22Rv1 (cell line): Measurements from ENCODE around the gene DCDC2.

Experiments
- H3K27ac ChIP-seq: fragments of 450-650 bp; 2 replicates; pipeline ENCODE4 v1.5.1; 2017
- CTCF ChIP-seq: fragments of 450-650 bp; IDR thresholded peaks from 2 replicates; pipeline ENCODE4 v1.5.1; 2017; ENCODE audit warnings: mild to moderate bottlenecking
- ZFX ChIP-seq: fragments of 450-650 bp; IDR thresholded peaks from 2 replicates; pipeline ENCODE4 v1.6.1; 2017; ENCODE audit warnings: antibody characterized with exemption, borderline replicate concordance

Gene DCDC2

GRCh38 chr6:24352434-24352833 lies 5.4 kb downstream of the DCDC2 start:
- no peak overlapping the region for H3K27ac ChIP-seq
- TF ChIP-seq ZFX (no peak), CTCF (no peak)

- no peak overlapping the region for H3K27ac ChIP-seq
- TF ChIP-seq ZFX = no peak
- TF ChIP-seq CTCF = no peak
These were observed 12.9 kb downstream of the DCDC2 start for GRCh38 chr6:24344976-24345375.

- no peak for TF ChIP-seq ZFX
- TF ChIP-seq CTCF = no peak
- no peak overlapping the region for H3K27ac ChIP-seq
These were observed 16.6 kb downstream of the DCDC2 start for GRCh38 chr6:24340998-24341938.

GRCh38 chr6:24339932-24340331 lies 17.9 kb downstream of the DCDC2 start:
- no peak for TF ChIP-seq ZFX
- TF ChIP-seq CTCF = no peak

GRCh38 chr6:24334285-24334684 lies 23.6 kb downstream of the DCDC2 start:
- no peak overlapping the region for H3K27ac ChIP-seq
- TF ChIP-seq ZFX = no peak
- TF ChIP-seq CTCF = no peak

More at GRCh38 chr6:24339932-24340331, 17.9 kb downstream of the DCDC2 start:
- no peak overlapping the region for H3K27ac ChIP-seq

- TF ChIP-seq ZFX (no peak), CTCF (no peak)
- H3K27ac ChIP-seq = no peak overlapping the region
These were observed 25.5 kb downstream of the DCDC2 start for GRCh38 chr6:24332317-24332716.

- TF ChIP-seq CTCF (no peak), ZFX (no peak)
- no peak overlapping the region for H3K27ac ChIP-seq
These were observed 27.6 kb downstream of the DCDC2 start for GRCh38 chr6:24330137-24330732.
